ENCODE results near the gene HTT.

The HTT gene

GRCh38 chr4:3116955-3117354 lies 42.5 kb downstream of the HTT start:
- no peak for TF ChIP-seq CTCF (IDR thresholded peaks at IDR 0.05; ENCODE audit: low read depth, low read length)
- DNase-seq (ENCODE audit: low read depth in 2 of 2): peak in 1 of 2 donors; percentile 38
- H3K4me3 ChIP-seq (replicated peaks in 1 of 2; ENCODE audit: low read depth in 2 of 2, low read length in 2 of 2): no peak overlapping the region

- no peak overlapping the region for H3K4me3 ChIP-seq (replicated peaks in 1 of 2; ENCODE audit: low read depth in 2 of 2, low read length in 2 of 2)
- no peak for DNase-seq (ENCODE audit: low read depth in 2 of 2)
- TF ChIP-seq CTCF (IDR thresholded peaks at IDR 0.05; ENCODE audit: low read depth, low read length): no peak
Measured at GRCh38 chr4:3118312-3118711, 43.8 kb downstream of the HTT start.

DNA sequence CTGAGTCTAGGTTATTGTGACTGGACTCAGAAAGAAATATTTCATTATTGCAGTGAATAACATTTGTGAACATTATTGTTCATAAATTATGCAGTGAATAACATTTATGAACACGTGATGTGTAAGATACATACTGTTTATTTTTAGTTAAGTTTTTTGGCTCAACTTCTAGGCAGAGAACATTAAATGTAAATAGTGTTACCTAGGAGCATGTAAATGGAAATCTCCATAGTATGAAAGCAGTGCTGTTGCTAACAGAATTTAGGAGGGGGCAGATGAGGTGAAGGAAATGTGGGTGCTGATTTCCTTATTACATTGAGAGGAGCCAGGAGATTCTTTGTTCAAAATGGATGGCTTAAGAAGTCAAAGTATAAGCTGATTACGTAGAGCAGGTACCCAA lies 45.0 kb downstream of the HTT start:
- H3K4me3 ChIP-seq (replicated peaks in 1 of 2; ENCODE audit: low read depth in 2 of 2, low read length in 2 of 2): no peak overlapping the region
- DNase-seq (ENCODE audit: low read depth in 2 of 2): no peak
- no peak for TF ChIP-seq CTCF (IDR thresholded peaks at IDR 0.05; ENCODE audit: low read depth, low read length)

- no peak for TF ChIP-seq CTCF (IDR thresholded peaks at IDR 0.05; ENCODE audit: low read depth, low read length)
- no peak for DNase-seq (ENCODE audit: low read depth in 2 of 2)
- no peak overlapping the region for H3K4me3 ChIP-seq (replicated peaks in 1 of 2; ENCODE audit: low read depth in 2 of 2, low read length in 2 of 2)
Measured at GRCh38 chr4:3121110-3121509, 46.6 kb downstream of the HTT start.

DNA sequence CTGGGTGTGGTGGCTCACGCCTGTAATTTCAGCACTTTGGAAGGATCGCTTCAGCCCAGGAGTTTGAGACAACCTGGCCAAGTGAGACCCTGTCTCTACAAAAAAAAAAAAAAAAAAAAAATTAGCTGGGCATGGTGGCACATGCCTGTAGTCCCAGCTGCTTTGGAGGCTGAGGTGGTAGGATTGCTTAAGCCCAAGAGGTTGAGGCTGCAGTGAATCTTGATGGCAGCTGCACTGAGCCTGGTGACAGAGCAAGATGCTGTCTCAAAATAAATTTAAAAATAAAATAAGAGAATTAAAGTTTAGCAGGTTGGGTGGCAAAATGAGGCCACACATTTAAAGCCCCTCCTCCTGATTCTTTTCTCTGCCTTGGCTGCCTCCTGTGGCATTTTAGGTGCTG lies 47.1 kb downstream of the HTT start:
- no peak for DNase-seq (ENCODE audit: low read depth in 2 of 2)
- TF ChIP-seq CTCF (IDR thresholded peaks at IDR 0.05; ENCODE audit: low read depth, low read length): no peak
- H3K4me3 ChIP-seq (replicated peaks in 1 of 2; ENCODE audit: low read depth in 2 of 2, low read length in 2 of 2): no peak overlapping the region

GRCh38 chr4:3122081-3122563 lies 47.6 kb downstream of the HTT start:
- no peak for TF ChIP-seq CTCF (IDR thresholded peaks at IDR 0.05; ENCODE audit: low read depth, low read length)
- no peak overlapping the region for H3K4me3 ChIP-seq (replicated peaks in 1 of 2; ENCODE audit: low read depth in 2 of 2, low read length in 2 of 2)
- peak; percentile 76 to 90 for DNase-seq (ENCODE audit: low read depth in 2 of 2)

DNA sequence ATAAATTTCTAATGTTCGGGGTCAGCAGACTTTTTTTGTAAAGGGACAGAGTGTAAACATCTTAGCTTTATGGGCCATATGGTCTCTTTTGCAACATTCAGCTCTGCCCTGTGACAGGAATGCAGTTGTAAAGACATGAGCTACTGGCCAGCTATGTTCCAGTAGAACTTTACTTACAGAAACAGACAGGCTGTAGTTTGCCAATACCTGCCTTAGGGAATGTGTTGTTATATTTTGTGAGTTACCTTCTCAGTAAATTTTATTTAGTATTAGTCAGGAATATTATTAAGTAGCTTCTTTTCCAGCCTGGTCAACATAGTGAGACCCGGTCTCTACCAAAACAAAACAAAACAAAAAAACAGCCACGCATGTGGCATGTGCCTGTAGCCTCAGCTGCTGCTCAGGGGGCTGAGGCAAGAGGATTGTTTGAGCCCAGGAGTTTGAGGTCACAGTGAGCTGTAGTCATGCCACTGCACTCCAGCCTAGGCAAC lies 48.7 kb downstream of the HTT start:
- H3K4me3 ChIP-seq (replicated peaks in 1 of 2; ENCODE audit: low read depth in 2 of 2, low read length in 2 of 2): no peak overlapping the region
- no peak for TF ChIP-seq CTCF (IDR thresholded peaks at IDR 0.05; ENCODE audit: low read depth, low read length)
- DNase-seq (ENCODE audit: low read depth in 2 of 2): peak; percentile 74 to 75
